ENCODE results near the gene HCN1.
"Not testable (repeated sequence)": the region's sequence is repeated elsewhere in the genome, so short reads cannot be mapped to it uniquely, and the experiment has no call there.

Gene HCN1

GRCh38 chr5:45512521-45512920 lies 183.7 kb downstream of the HCN1 start:
- H3K4me3 ChIP-seq (ENCODE audit: low read length), result no peak overlapping the region
- H3K9ac ChIP-seq (ENCODE audit: low read depth, low read length), result no peak overlapping the region
- no peaks in the 10 kb centered on the region for H3K36me3 ChIP-seq (ENCODE audit: insufficient read depth, low read depth, low read length)
- no peaks in the 10 kb centered on the region for H3K9me3 ChIP-seq (ENCODE audit: insufficient read depth, low read depth, low read length)
- H3K4me1 ChIP-seq (ENCODE audit: insufficient read depth, low read length), result no peaks in the 10 kb centered on the region
- H3K27ac ChIP-seq (ENCODE audit: low read length), result no peak overlapping the region
- H3K27me3 ChIP-seq (ENCODE audit: insufficient read depth, low read length), result no peaks in the 10 kb centered on the region

GRCh38 chr5:45509371-45509770 lies 186.8 kb downstream of the HCN1 start:
- Histone ChIP-seq H3K9me3 (ENCODE audit: insufficient read depth, low read depth, low read length) (no peaks in the 10 kb centered on the region), H3K4me1 (ENCODE audit: insufficient read depth, low read length) (no peaks in the 10 kb centered on the region), H3K27ac (ENCODE audit: low read length) (no peak overlapping the region), H3K9ac (ENCODE audit: low read depth, low read length) (no peak overlapping the region), H3K36me3 (ENCODE audit: insufficient read depth, low read depth, low read length) (no peaks in the 10 kb centered on the region), H3K4me3 (ENCODE audit: low read length) (no peak overlapping the region), H3K27me3 (ENCODE audit: insufficient read depth, low read length) (no peaks in the 10 kb centered on the region)

GRCh38 chr5:45508135-45508534 lies 188.0 kb downstream of the HCN1 start:
- Histone ChIP-seq H3K9me3 (ENCODE audit: insufficient read depth, low read depth, low read length) (no peaks in the 10 kb centered on the region), H3K36me3 (ENCODE audit: insufficient read depth, low read depth, low read length) (no peaks in the 10 kb centered on the region), H3K9ac (ENCODE audit: low read depth, low read length) (no peak overlapping the region), H3K4me3 (ENCODE audit: low read length) (no peak overlapping the region), H3K27me3 (ENCODE audit: insufficient read depth, low read length) (no peaks in the 10 kb centered on the region), H3K4me1 (ENCODE audit: insufficient read depth, low read length) (no peaks in the 10 kb centered on the region), H3K27ac (ENCODE audit: low read length) (no peak overlapping the region)

GRCh38 chr5:45507178-45507577 lies 189.0 kb downstream of the HCN1 start:
- Histone ChIP-seq H3K4me3 (ENCODE audit: low read length) (no peak overlapping the region), H3K27me3 (ENCODE audit: insufficient read depth, low read length) (no peaks in the 10 kb centered on the region), H3K36me3 (ENCODE audit: insufficient read depth, low read depth, low read length) (no peaks in the 10 kb centered on the region), H3K27ac (ENCODE audit: low read length) (no peak overlapping the region), H3K9me3 (ENCODE audit: insufficient read depth, low read depth, low read length) (no peaks in the 10 kb centered on the region), H3K4me1 (ENCODE audit: insufficient read depth, low read length) (no peaks in the 10 kb centered on the region), H3K9ac (ENCODE audit: low read depth, low read length) (no peak overlapping the region)

GRCh38 chr5:45499006-45499405 lies 197.2 kb downstream of the HCN1 start:
- H3K4me3 ChIP-seq (ENCODE audit: low read length); H3K27me3 ChIP-seq (ENCODE audit: insufficient read depth, low read length); H3K27ac ChIP-seq (ENCODE audit: low read length); H3K9me3 ChIP-seq (ENCODE audit: insufficient read depth, low read depth, low read length); H3K4me1 ChIP-seq (ENCODE audit: insufficient read depth, low read length); H3K36me3 ChIP-seq (ENCODE audit: insufficient read depth, low read depth, low read length); H3K9ac ChIP-seq (ENCODE audit: low read depth, low read length): not testable (repeated sequence)

GRCh38 chr5:45491368-45491767 lies 204.8 kb downstream of the HCN1 start:
- no peak overlapping the region for H3K27ac ChIP-seq (ENCODE audit: low read length)
- no peaks in the 10 kb centered on the region for H3K36me3 ChIP-seq (ENCODE audit: insufficient read depth, low read depth, low read length)
- no peak overlapping the region for H3K9ac ChIP-seq (ENCODE audit: low read depth, low read length)
- H3K9me3 ChIP-seq (ENCODE audit: insufficient read depth, low read depth, low read length), result no peaks in the 10 kb centered on the region
- no peaks in the 10 kb centered on the region for H3K27me3 ChIP-seq (ENCODE audit: insufficient read depth, low read length)
- no peak overlapping the region for H3K4me3 ChIP-seq (ENCODE audit: low read length)
- H3K4me1 ChIP-seq (ENCODE audit: insufficient read depth, low read length), result no peaks in the 10 kb centered on the region

- Histone ChIP-seq H3K36me3 (ENCODE audit: insufficient read depth, low read depth, low read length) (no peaks in the 10 kb centered on the region), H3K4me1 (ENCODE audit: insufficient read depth, low read length) (no peaks in the 10 kb centered on the region), H3K27me3 (ENCODE audit: insufficient read depth, low read length) (no peaks in the 10 kb centered on the region), H3K9ac (ENCODE audit: low read depth, low read length) (no peak overlapping the region), H3K9me3 (ENCODE audit: insufficient read depth, low read depth, low read length) (no peaks in the 10 kb centered on the region), H3K27ac (ENCODE audit: low read length) (no peak overlapping the region), H3K4me3 (ENCODE audit: low read length) (no peak overlapping the region)
These were observed 211.4 kb downstream of the HCN1 start for GRCh38 chr5:45484781-45485180.

- Histone ChIP-seq H3K4me3 (ENCODE audit: low read length) (no peak overlapping the region), H3K27me3 (ENCODE audit: insufficient read depth, low read length) (no peaks in the 10 kb centered on the region), H3K9ac (ENCODE audit: low read depth, low read length) (no peak overlapping the region), H3K36me3 (ENCODE audit: insufficient read depth, low read depth, low read length) (no peaks in the 10 kb centered on the region), H3K9me3 (ENCODE audit: insufficient read depth, low read depth, low read length) (no peaks in the 10 kb centered on the region), H3K27ac (ENCODE audit: low read length) (no peak overlapping the region), H3K4me1 (ENCODE audit: insufficient read depth, low read length) (no peaks in the 10 kb centered on the region)
These were observed 242.1 kb downstream of the HCN1 start for GRCh38 chr5:45454114-45454513.

GRCh38 chr5:45444856-45445255 lies 251.3 kb downstream of the HCN1 start:
- H3K27me3 ChIP-seq (ENCODE audit: insufficient read depth, low read length); H3K9ac ChIP-seq (ENCODE audit: low read depth, low read length): not testable (repeated sequence)

GRCh38 chr5:45440466-45440865 lies 255.7 kb downstream of the HCN1 start:
- Histone ChIP-seq H3K36me3 (ENCODE audit: insufficient read depth, low read depth, low read length) (no peaks in the 10 kb centered on the region), H3K4me3 (ENCODE audit: low read length) (no peak overlapping the region), H3K27ac (ENCODE audit: low read length) (no peak overlapping the region), H3K27me3 (ENCODE audit: insufficient read depth, low read length) (no peaks in the 10 kb centered on the region), H3K9me3 (ENCODE audit: insufficient read depth, low read depth, low read length) (peaks cover 6% of the 10 kb centered on the region), H3K9ac (ENCODE audit: low read depth, low read length) (no peak overlapping the region), H3K4me1 (ENCODE audit: insufficient read depth, low read length) (no peaks in the 10 kb centered on the region)

More at GRCh38 chr5:45444856-45445255, 251.3 kb downstream of the HCN1 start:
- H3K27ac ChIP-seq (ENCODE audit: low read length); H3K4me3 ChIP-seq (ENCODE audit: low read length); H3K9me3 ChIP-seq (ENCODE audit: insufficient read depth, low read depth, low read length); H3K4me1 ChIP-seq (ENCODE audit: insufficient read depth, low read length); H3K36me3 ChIP-seq (ENCODE audit: insufficient read depth, low read depth, low read length): not testable (repeated sequence)

GRCh38 chr5:45437752-45438151 lies 258.4 kb downstream of the HCN1 start:
- Histone ChIP-seq H3K9ac (ENCODE audit: low read depth, low read length) (no peak overlapping the region), H3K36me3 (ENCODE audit: insufficient read depth, low read depth, low read length) (no peaks in the 10 kb centered on the region)

GRCh38 chr5:45417285-45417998 lies 278.7 kb downstream of the HCN1 start:
- H3K27me3 ChIP-seq (ENCODE audit: insufficient read depth, low read length), result no peaks in the 10 kb centered on the region
- H3K36me3 ChIP-seq (ENCODE audit: insufficient read depth, low read depth, low read length), result no peaks in the 10 kb centered on the region
- H3K9me3 ChIP-seq (ENCODE audit: insufficient read depth, low read depth, low read length), result no peaks in the 10 kb centered on the region
- H3K4me3 ChIP-seq (ENCODE audit: low read length), result no peak overlapping the region
- no peaks in the 10 kb centered on the region for H3K4me1 ChIP-seq (ENCODE audit: insufficient read depth, low read length)
- H3K9ac ChIP-seq (ENCODE audit: low read depth, low read length), result no peak overlapping the region
- H3K27ac ChIP-seq (ENCODE audit: low read length), result no peak overlapping the region

More at GRCh38 chr5:45437752-45438151, 258.4 kb downstream of the HCN1 start:
- H3K27me3 ChIP-seq (ENCODE audit: insufficient read depth, low read length), result no peaks in the 10 kb centered on the region
- H3K4me1 ChIP-seq (ENCODE audit: insufficient read depth, low read length), result no peaks in the 10 kb centered on the region
- H3K27ac ChIP-seq (ENCODE audit: low read length), result no peak overlapping the region
- no peak overlapping the region for H3K4me3 ChIP-seq (ENCODE audit: low read length)
- no peaks in the 10 kb centered on the region for H3K9me3 ChIP-seq (ENCODE audit: insufficient read depth, low read depth, low read length)

Data from iPS-20b (cell line).